ENCODE results near the gene SPOCK2. TPM values are rescaled to one million over a fixed set of nuclear protein-coding genes. Genes with fewer than 3 reads are reported as not detected.
A peak's percentile ranks its signal among the peaks of the same experiment; 100 is the strongest.

Gene SPOCK2
- total and polyA plus RNA-seq, 7 donors = 1.8 to 5.3 (median 3.3) TPM

DNA sequence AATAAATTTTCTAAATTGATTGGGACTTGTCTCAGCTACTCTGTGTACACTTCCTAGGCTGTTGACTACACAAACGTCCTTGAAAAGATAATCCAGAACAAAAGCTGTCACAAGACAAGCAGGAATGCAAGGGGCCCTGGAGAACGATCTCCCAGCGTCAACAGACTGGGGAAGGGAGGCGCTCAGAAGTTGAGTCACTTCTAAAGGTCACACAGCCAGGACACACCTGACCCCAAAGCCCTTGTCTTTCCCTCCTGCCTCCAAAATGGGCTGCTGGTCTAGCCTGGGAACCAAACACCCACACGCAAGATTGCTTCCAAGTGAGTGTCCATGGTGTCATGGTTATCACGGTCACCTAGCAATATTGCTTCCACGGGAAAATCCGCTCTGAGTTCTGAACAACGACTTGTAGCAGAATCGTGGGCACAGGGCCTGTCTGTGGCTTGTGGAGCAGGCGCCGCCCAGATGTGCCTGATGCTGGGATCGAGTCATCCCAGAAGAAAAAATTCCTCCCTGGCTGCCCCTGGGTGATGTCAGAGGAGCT, 49.8 kb downstream of the SPOCK2 start:
- 75 to 81% (median 80%) methylated on average over 13 of the region's 13 CpGs for WGBS, 3 donors
- Histone ChIP-seq H3K4me1 (peaks cover 4% of the 10 kb centered on the region), H3K27ac (no peak overlapping the region), H3K9me3 (no peaks in the 10 kb centered on the region), H3K27me3 (ENCODE audit: insufficient read depth in 3 of 3, low read length in 2 of 3) (no peaks in the 10 kb centered on the region), H3K36me3 (ENCODE audit: insufficient read depth in 1 of 2, low read depth in 1 of 2) (no peaks in the 10 kb centered on the region), H3K4me3 (no peak overlapping the region)
- intact Hi-C loops (cut with DNase I) = no loop called here
- ATAC-seq (no peak), DNase-seq (no peak)
- TF ChIP-seq, protein P1, sequence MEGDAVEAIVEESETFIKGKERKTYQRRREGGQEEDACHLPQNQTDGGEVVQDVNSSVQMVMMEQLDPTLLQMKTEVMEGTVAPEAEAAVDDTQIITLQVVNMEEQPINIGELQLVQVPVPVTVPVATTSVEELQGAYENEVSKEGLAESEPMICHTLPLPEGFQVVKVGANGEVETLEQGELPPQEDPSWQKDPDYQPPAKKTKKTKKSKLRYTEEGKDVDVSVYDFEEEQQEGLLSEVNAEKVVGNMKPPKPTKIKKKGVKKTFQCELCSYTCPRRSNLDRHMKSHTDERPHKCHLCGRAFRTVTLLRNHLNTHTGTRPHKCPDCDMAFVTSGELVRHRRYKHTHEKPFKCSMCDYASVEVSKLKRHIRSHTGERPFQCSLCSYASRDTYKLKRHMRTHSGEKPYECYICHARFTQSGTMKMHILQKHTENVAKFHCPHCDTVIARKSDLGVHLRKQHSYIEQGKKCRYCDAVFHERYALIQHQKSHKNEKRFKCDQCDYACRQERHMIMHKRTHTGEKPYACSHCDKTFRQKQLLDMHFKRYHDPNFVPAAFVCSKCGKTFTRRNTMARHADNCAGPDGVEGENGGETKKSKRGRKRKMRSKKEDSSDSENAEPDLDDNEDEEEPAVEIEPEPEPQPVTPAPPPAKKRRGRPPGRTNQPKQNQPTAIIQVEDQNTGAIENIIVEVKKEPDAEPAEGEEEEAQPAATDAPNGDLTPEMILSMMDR (IDR thresholded peaks at IDR 0.05) = no peak

DNA sequence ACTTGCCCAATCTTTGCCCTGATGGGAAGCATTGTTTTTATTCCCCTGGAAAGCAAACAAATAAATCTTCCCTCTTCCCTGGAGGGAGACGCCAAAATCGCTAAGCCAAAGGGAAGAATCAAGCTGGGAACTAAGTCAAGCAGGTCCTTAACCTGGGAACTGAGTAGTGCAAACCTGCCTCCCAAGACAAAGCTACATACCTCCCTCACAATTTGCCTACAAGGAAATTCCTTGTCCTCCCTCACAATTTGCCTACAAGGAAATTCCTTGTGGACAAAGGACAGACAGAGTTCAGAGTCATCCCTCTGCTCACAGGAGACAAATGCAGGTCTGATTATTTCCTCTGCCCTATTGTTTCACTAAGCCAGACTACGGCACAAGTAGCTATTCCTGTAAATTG, 50.5 kb downstream of the SPOCK2 start:
- Histone ChIP-seq H3K27ac (no peak overlapping the region), H3K36me3 (ENCODE audit: insufficient read depth in 1 of 2, low read depth in 1 of 2) (no peaks in the 10 kb centered on the region), H3K27me3 (ENCODE audit: insufficient read depth in 3 of 3, low read length in 2 of 3) (no peaks in the 10 kb centered on the region), H3K9me3 (no peaks in the 10 kb centered on the region), H3K4me1 (peaks cover 4% of the 10 kb centered on the region), H3K4me3 (no peak overlapping the region)
- ATAC-seq (no peak), DNase-seq (no peak)
- intact Hi-C loops (cut with DNase I) = no loop called here
- TF ChIP-seq, protein P1 (IDR thresholded peaks at IDR 0.05) = no peak
- WGBS, 3 donors = 87 to 91% (median 87%) methylated on average over 3 of the region's 3 CpGs

DNA sequence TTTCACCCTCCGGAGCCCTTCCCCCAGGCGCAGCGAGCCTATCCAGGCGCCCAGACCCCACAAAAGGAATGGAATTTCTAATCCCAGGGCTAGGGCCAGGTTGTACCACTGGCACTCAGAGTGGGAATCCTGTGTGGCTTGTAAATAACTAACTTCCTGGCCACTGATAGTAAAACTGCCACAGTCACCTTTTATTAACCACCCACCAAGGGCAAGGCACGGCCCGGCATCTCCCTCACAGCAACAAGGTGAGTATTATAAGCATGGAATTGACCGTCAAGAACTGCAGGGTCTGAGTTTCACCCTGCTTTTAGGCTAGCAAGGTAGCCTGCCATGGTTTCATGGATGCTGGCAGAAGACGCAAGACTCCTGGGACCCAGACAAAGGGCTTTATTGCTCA, 51.1 kb downstream of the SPOCK2 start:
- H3K27me3 ChIP-seq (ENCODE audit: insufficient read depth in 3 of 3, low read length in 2 of 3) = no peaks in the 10 kb centered on the region
- no peak overlapping the region for H3K27ac ChIP-seq
- TF ChIP-seq, protein P1 (IDR thresholded peaks at IDR 0.05) = no peak
- H3K36me3 ChIP-seq (ENCODE audit: insufficient read depth in 1 of 2, low read depth in 1 of 2) = no peaks in the 10 kb centered on the region
- ATAC-seq = no peak
- peaks cover 4% of the 10 kb centered on the region for H3K4me1 ChIP-seq
- H3K9me3 ChIP-seq = no peaks in the 10 kb centered on the region
- H3K4me3 ChIP-seq = no peak overlapping the region
- intact Hi-C loops (cut with DNase I) = no loop called here
- 96 to 97% (median 96%) methylated on average over 8 of the region's 8 CpGs for WGBS, 3 donors
- DNase-seq = peak in 1 of 2 donors; percentile 26

DNA sequence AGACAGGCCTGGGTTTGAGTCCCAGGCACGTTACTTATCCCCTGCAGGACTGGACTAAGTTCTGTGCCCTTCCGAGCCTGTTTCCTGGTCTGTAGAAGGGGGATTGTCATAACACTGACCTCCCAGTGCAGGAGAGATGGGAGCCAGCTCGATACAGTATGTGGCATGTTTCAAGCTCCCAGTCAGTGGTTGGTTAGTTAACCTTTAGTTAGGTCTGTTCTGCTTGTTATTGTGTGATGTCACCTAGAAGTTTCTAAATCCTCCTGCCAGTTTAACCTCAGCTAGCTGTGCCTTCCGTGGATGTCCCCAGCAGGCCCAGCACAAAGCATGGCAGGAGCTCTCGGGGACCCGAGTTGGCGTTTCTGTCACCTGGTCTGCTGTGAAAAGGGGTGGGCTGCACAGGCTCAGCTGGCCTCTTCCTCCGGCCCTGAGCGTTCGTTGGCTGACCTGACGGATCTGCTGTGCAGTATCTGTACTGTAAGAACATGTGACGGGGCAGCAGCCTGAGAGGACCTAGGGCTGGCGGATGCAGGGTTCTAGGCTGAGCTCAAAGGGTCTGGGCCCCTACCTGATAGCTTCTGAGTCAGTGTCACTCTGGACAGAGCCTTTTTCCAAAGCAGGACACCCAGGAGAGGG, 53.0 kb downstream of the SPOCK2 start:
- ATAC-seq (no peak), DNase-seq (peak in 1 of 2 donors; percentile 33)
- no peak overlapping the region for H3K27ac ChIP-seq
- intact Hi-C loops (cut with DNase I) = no loop called here
- no peaks in the 10 kb centered on the region for H3K27me3 ChIP-seq (ENCODE audit: insufficient read depth in 3 of 3, low read length in 2 of 3)
- TF ChIP-seq, protein P1 (IDR thresholded peaks at IDR 0.05) = no peak
- no peak overlapping the region for H3K4me3 ChIP-seq
- H3K36me3 ChIP-seq (ENCODE audit: insufficient read depth in 1 of 2, low read depth in 1 of 2) = no peaks in the 10 kb centered on the region
- H3K9me3 ChIP-seq = no peaks in the 10 kb centered on the region
- peaks cover 4% of the 10 kb centered on the region for H3K4me1 ChIP-seq
- WGBS, 3 donors = 85 to 92% (median 91%) methylated on average over 13 of the region's 13 CpGs

DNA sequence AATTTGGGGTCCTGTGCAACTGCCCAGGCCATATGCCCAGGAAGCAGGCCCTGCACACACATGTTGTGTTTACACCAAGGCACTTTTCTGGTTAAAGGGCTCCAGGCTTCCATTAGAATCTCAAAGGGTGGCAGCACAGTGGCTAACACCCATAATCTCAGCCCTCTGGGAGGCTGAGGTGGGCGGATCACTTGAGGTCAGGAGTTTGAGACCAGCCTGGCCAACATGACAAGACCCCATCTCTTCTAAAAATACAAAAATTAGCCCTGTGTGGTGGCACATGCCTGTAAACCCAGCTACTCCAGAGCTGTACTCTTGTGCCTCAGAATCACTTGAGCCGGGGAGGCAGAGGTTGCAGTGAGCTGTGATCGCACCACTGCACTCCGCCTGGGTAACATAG, 53.6 kb downstream of the SPOCK2 start:
- ATAC-seq (no peak), DNase-seq (no peak)
- Histone ChIP-seq H3K27ac (no peak overlapping the region), H3K4me3 (no peak overlapping the region), H3K4me1 (peaks cover 4% of the 10 kb centered on the region), H3K27me3 (ENCODE audit: insufficient read depth in 3 of 3, low read length in 2 of 3) (no peaks in the 10 kb centered on the region), H3K36me3 (ENCODE audit: insufficient read depth in 1 of 2, low read depth in 1 of 2) (no peaks in the 10 kb centered on the region), H3K9me3 (no peaks in the 10 kb centered on the region)
- WGBS, 3 donors = 96 to 100% (median 97%) methylated on average over 4 of the region's 4 CpGs
- TF ChIP-seq, protein P1 (IDR thresholded peaks at IDR 0.05) = no peak
- intact Hi-C loops (cut with DNase I) = no loop called here
